ENCODE data around the gene PLEKHA3.
"Not testable (repeated sequence)": the region's sequence is repeated elsewhere in the genome, so short reads cannot be mapped to it uniquely, and the experiment has no call there.

The PLEKHA3 gene

GRCh38 chr2:178523596-178524134 is 43.4 kb downstream of the PLEKHA3 start:
- no peak for DNase-seq (ENCODE audit: low spot score)

- DNase-seq (ENCODE audit: low spot score), result not testable (repeated sequence)
Observed at GRCh38 chr2:178525010-178525409, 44.8 kb downstream of the PLEKHA3 start.

- DNase-seq (ENCODE audit: low spot score), result not testable (repeated sequence)
Observed at GRCh38 chr2:178525460-178525859, 45.2 kb downstream of the PLEKHA3 start.

- DNase-seq (ENCODE audit: low spot score), result no peak
Observed at GRCh38 chr2:178526256-178526655, 46.0 kb downstream of the PLEKHA3 start.

- no peak for DNase-seq (ENCODE audit: low spot score)
Observed at GRCh38 chr2:178527592-178527991, 47.3 kb downstream of the PLEKHA3 start.

GRCh38 chr2:178528647-178529046 is 48.4 kb downstream of the PLEKHA3 start:
- no peak for DNase-seq (ENCODE audit: low spot score)

- no peak for DNase-seq (ENCODE audit: low spot score)
Observed at GRCh38 chr2:178529194-178529593, 48.9 kb downstream of the PLEKHA3 start.

GRCh38 chr2:178530131-178530530 is 49.9 kb downstream of the PLEKHA3 start:
- no peak for DNase-seq (ENCODE audit: low spot score)

GRCh38 chr2:178530625-178531142 is 50.4 kb downstream of the PLEKHA3 start:
- DNase-seq (ENCODE audit: low spot score), result no peak

GRCh38 chr2:178531168-178531567 is 50.9 kb downstream of the PLEKHA3 start:
- DNase-seq (ENCODE audit: low spot score), result no peak

GRCh38 chr2:178536037-178536436 is 55.8 kb downstream of the PLEKHA3 start:
- no peak for DNase-seq (ENCODE audit: low spot score)

GRCh38 chr2:178542161-178542560 is 61.9 kb downstream of the PLEKHA3 start:
- DNase-seq (ENCODE audit: low spot score), result no peak

GRCh38 chr2:178542569-178542968 is 62.3 kb downstream of the PLEKHA3 start:
- DNase-seq (ENCODE audit: low spot score), result no peak

- no peak for DNase-seq (ENCODE audit: low spot score)
Observed at GRCh38 chr2:178550352-178550751, 70.1 kb downstream of the PLEKHA3 start.

GRCh38 chr2:178553047-178553446 is 72.8 kb downstream of the PLEKHA3 start:
- DNase-seq (ENCODE audit: low spot score), result no peak

All from ecto neural progenitor cell (in vitro differentiated cells).